Neuronal stem cell (in vitro differentiated cells): ENCODE data around the gene CCDC106.

Experiments
- DNase-seq: peaks from one replicate; pipeline ENCODE4 v3.0.0-alpha.2; 2013; ENCODE audit warnings: low spot score
- H2AFZ ChIP-seq: one replicate; pipeline ENCODE4 v1.6.1; 2013; ENCODE audit warnings: mild to moderate bottlenecking, low read length, inconsistent platforms
- H2AK5ac ChIP-seq: 2 replicates; pipeline ENCODE4 v1.6.1; 2013; ENCODE audit warnings: low read depth, mild to moderate bottlenecking, inconsistent platforms, low read length, moderate library complexity, mixed read lengths
- H2BK120ac ChIP-seq: 2 replicates; pipeline ENCODE4 v1.6.1; 2013; ENCODE audit warnings: low read depth, mild to moderate bottlenecking, inconsistent platforms, low read length, moderate library complexity, mixed read lengths
- H2BK12ac ChIP-seq: one replicate; pipeline ENCODE4 v1.6.1; 2013; ENCODE audit warnings: low read length, inconsistent platforms
- H2BK15ac ChIP-seq: 2 replicates; pipeline ENCODE4 v1.6.1; 2013; ENCODE audit warnings: mild to moderate bottlenecking, low read length, inconsistent platforms, mixed read lengths
- H2BK5ac ChIP-seq: one replicate; pipeline ENCODE4 v1.6.1; 2013; ENCODE audit warnings: inconsistent platforms, mild to moderate bottlenecking, low read length, moderate library complexity
- H3K14ac ChIP-seq: one replicate; pipeline ENCODE4 v1.6.1; 2013; ENCODE audit warnings: low read length, inconsistent platforms
- H3K18ac ChIP-seq: 2 replicates; pipeline ENCODE4 v1.6.1; 2013; ENCODE audit warnings: low read length, inconsistent platforms
- H3K23ac ChIP-seq: 2 replicates; pipeline ENCODE4 v1.6.1; 2013; ENCODE audit warnings: low read depth, mild to moderate bottlenecking, mixed read lengths, low read length, inconsistent platforms; ENCODE audit not compliant: poor library complexity
- H3K27ac ChIP-seq: replicated peaks from 3 replicates; pipeline ENCODE4 v1.5.1; 2013; ENCODE audit warnings: low read length, inconsistent platforms
- H3K27me3 ChIP-seq, 3 experiments: 2 replicates each; pipeline ENCODE4 v1.6.1; 2013; ENCODE audit warnings: low read length in 3 of 3, mild to moderate bottlenecking in 2 of 3, inconsistent platforms in 1 of 3, low read depth in 1 of 3, mixed read lengths in 1 of 3, moderate library complexity in 1 of 3; ENCODE audit not compliant: control insufficient read depth in 3 of 3, insufficient read depth in 3 of 3
- H3K36me3 ChIP-seq, 2 donors: replicated peaks in 1 of 2; 2 replicates each; pipeline ENCODE4 v1.6.1; 2013; ENCODE audit warnings: low read length in 2 of 2; ENCODE audit not compliant: control insufficient read depth in 2 of 2, insufficient read depth in 2 of 2
- H3K4ac ChIP-seq: 2 replicates; pipeline ENCODE4 v1.6.1; 2013; ENCODE audit warnings: inconsistent platforms, mild to moderate bottlenecking, low read length, moderate library complexity
- H3K4me1 ChIP-seq, 2 donors: 1 replicate in 1 of 2; 2 replicates in 1 of 2; pipeline ENCODE4 v1.6.1; 2013; ENCODE audit warnings: low read length in 2 of 2, low read depth in 1 of 2; ENCODE audit not compliant: control insufficient read depth in 2 of 2, insufficient read depth in 1 of 2
- H3K4me2 ChIP-seq: one replicate; pipeline ENCODE4 v1.6.1; 2013; ENCODE audit warnings: mild to moderate bottlenecking, low read length, inconsistent platforms; ENCODE audit not compliant: insufficient read depth, poor library complexity, severe bottlenecking
- H3K4me3 ChIP-seq, 2 donors: 2 replicates each; pipeline ENCODE4 v1.5.1; 2013; ENCODE audit warnings: low read length in 2 of 2, mild to moderate bottlenecking in 2 of 2, inconsistent platforms in 1 of 2, moderate library complexity in 1 of 2
- H3K79me1 ChIP-seq: one replicate; pipeline ENCODE4 v1.6.1; 2013; ENCODE audit warnings: low read depth, mild to moderate bottlenecking, inconsistent platforms, low read length, moderate library complexity
- H3K9ac ChIP-seq: one replicate; pipeline ENCODE4 v1.6.1; 2013; ENCODE audit warnings: mild to moderate bottlenecking, low read depth, low read length, inconsistent platforms; ENCODE audit not compliant: poor library complexity
- H3K9me3 ChIP-seq, 2 donors: replicated peaks in 1 of 2; 2 replicates each; pipeline versions ENCODE3 to v1.6.1; 2013; ENCODE audit warnings: low read length in 2 of 2, mild to moderate bottlenecking in 2 of 2, inconsistent platforms in 1 of 2, low read depth in 1 of 2, mixed read lengths in 1 of 2, moderate library complexity in 1 of 2; ENCODE audit not compliant: control insufficient read depth in 2 of 2, insufficient read depth in 1 of 2
- H4K8ac ChIP-seq: one replicate; pipeline ENCODE4 v1.6.1; 2013; ENCODE audit warnings: low read depth, mild to moderate bottlenecking, inconsistent platforms, low read length, moderate library complexity
- H4K91ac ChIP-seq: one replicate; pipeline ENCODE4 v1.6.1; 2013; ENCODE audit warnings: low read length, low read depth, mild to moderate bottlenecking, inconsistent platforms; ENCODE audit not compliant: poor library complexity
- WGBS, 2 donors: extraction: QIAGEN DNeasy Blood & Tissue Kit; methylation state at CpG; one replicate each; pipeline ENCODE4 v1.1.7; 2013; ENCODE audit warnings: missing lambda C conversion rate in 2 of 2, mixed read lengths in 1 of 2; ENCODE audit not compliant: insufficient read length in 2 of 2, insufficient replicate concordance in 1 of 2; ENCODE audit errors: extremely low coverage in 2 of 2; 5-methylcytosine and 5-hydroxymethylcytosine counted together

The CCDC106 gene

DNA sequence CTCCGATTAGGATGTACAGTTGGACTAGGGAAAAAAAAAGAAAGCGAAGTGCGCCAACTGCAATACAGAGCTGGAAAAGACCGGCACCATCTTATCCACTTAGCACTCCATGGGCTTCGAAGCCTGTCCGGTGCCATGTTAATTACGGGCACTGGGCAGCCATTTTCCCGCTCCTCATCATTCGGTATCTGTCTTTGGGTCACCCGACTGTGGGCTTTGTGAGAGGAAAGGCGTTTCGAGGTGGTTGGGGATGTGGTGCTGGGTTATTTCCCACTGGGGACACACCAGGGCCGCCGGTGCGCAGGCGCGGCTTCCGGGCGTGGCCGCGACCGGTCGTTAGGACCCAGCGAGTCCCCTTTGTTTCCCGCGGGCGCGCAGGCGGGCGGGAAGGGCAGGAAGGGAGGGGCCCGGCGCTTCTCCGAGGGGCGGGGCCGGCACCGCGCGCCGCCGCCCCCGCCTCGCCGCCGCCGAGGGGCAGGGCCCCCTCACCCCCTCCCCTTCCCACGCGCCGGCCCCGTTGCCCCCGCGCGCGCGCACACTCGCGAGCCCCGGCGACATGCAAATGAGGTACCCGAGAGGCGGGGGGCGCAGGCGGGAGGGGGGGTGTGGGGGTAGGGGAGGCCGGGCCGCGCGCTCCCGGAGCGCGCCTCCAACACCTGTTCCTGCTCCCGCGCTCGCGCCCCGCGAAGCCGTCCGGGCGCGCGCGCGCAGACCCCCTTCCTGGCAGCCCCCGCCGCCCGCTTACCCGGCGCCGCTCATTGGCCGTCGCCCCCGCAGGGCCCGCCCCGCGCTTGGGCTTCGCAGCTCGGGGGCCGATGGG lies 48.0 kb upstream of the CCDC106 start, which contains the start of gene ZNF524:
Gene ZNF524 (plus strand): TSS at position 447 of the 820 bp plus-strand sequence. CDS start 1,825 bp downstream, outside the sequence.
- peaks cover 17 to 25% of the 10 kb centered on the region in 2 donors for H3K36me3 ChIP-seq
- no peaks in the 10 kb centered on the region for H3K27me3 ChIP-seq
- peak within 1 kb of the TSS; percentile 100 for H3K18ac ChIP-seq
- H3K14ac ChIP-seq: peak within 1 kb of the TSS; percentile 86
- peak within 1 kb of the TSS; percentile 99 for H4K8ac ChIP-seq
- H3K4ac ChIP-seq: peak within 1 kb of the TSS; percentile 90
- peak within 1 kb of the TSS; percentile 100 for H4K91ac ChIP-seq
- H2BK15ac ChIP-seq: peak within 1 kb of the TSS; percentile 54
- peak within 1 kb of the TSS; percentile 90 for H2AFZ ChIP-seq
- peak within 1 kb of the TSS; percentile 100 for H3K27ac ChIP-seq
- DNase-seq: peak; percentile 94
- peak within 1 kb of the TSS; percentile 70 for H3K23ac ChIP-seq
- peak within 1 kb of the TSS; percentile 35 for H2BK120ac ChIP-seq
- peak within 1 kb of the TSS; percentile 78 to 88 for H3K4me3 ChIP-seq
- WGBS, 2 donors: no CpG with 5 or more reads among the region's 97 CpGs
- peaks cover 8 to 9% of the 10 kb centered on the region in 2 donors for H3K4me1 ChIP-seq
- peak within 1 kb of the TSS; percentile 96 for H3K9ac ChIP-seq
- peaks cover 4% of the 10 kb centered on the region for H3K79me1 ChIP-seq
- H3K4me2 ChIP-seq: peak within 1 kb of the TSS; percentile 83
- no peak within 1 kb of the TSS for H2BK12ac ChIP-seq
- peak within 1 kb of the TSS; percentile 85 for H2AK5ac ChIP-seq
- H3K9me3 ChIP-seq: peaks cover 4 to 7% of the 10 kb centered on the region in 2 donors
- peak within 1 kb of the TSS; percentile 85 for H2BK5ac ChIP-seq

DNA sequence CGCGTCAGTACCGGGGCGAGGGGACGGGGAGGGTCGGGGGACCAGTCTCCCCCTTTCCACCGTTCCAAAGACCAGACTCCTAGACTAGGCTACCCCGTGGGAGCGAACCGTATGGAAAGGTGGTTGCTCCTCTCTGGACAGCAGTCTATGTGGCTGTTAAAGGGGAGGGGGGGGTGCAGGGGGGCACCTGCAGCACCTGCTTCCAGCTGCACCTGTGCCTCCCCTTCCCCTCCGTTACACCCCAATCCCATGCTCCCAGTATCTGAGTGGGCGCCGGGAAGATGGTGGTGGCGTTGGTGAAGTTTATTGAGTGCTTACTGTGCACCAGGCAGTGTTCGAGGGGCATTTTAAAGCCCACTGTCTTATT lies 47.4 kb upstream of the CCDC106 start:
- Histone ChIP-seq H2BK5ac (no peak overlapping the region), H3K4ac (peak overlapping the region; percentile 55), H2AFZ (peak overlapping the region; percentile 75), H3K18ac (peak overlapping the region; percentile 96), H2BK12ac (no peak overlapping the region), H3K14ac (peak overlapping the region; percentile 78), H3K27me3 (no peaks in the 10 kb centered on the region), H2BK120ac (peak overlapping the region; percentile 35), H2BK15ac (peak overlapping the region; percentile 34), H3K4me1 (peaks cover 8 to 9% of the 10 kb centered on the region in 2 donors), H3K23ac (peak overlapping the region; percentile 70), H3K79me1 (peaks cover 4% of the 10 kb centered on the region), H3K36me3 (peaks cover 11 to 19% of the 10 kb centered on the region in 2 donors), H3K4me2 (peak overlapping the region; percentile 83), H4K91ac (peak overlapping the region; percentile 89), H3K9me3 (peaks cover 4 to 7% of the 10 kb centered on the region in 2 donors), H4K8ac (no peak overlapping the region), H3K27ac (peak overlapping the region; percentile 83), H3K4me3 (peak overlapping the region; percentile 78 to 80), H2AK5ac (peak overlapping the region; percentile 85), H3K9ac (peak overlapping the region; percentile 92)
- WGBS, 2 donors: no CpG with 5 or more reads among the region's 15 CpGs
- no peak for DNase-seq

GRCh38 chr19:55601084-55601483 lies 46.9 kb upstream of the CCDC106 start:
- Histone ChIP-seq H2AFZ (no peak overlapping the region), H3K9me3 (peaks cover 3 to 7% of the 10 kb centered on the region in 2 donors), H2BK15ac (no peak overlapping the region), H4K91ac (no peak overlapping the region), H3K18ac (no peak overlapping the region), H3K79me1 (peaks cover 4% of the 10 kb centered on the region), H3K14ac (no peak overlapping the region), H3K27me3 (no peaks in the 10 kb centered on the region), H3K9ac (no peak overlapping the region), H3K23ac (no peak overlapping the region), H2BK120ac (no peak overlapping the region), H3K36me3 (peaks cover 7 to 15% of the 10 kb centered on the region in 2 donors), H3K4ac (no peak overlapping the region), H2BK12ac (no peak overlapping the region), H3K4me3 (peak overlapping the region in 1 of 2 donors; percentile 78), H3K27ac (peak overlapping the region; percentile 83), H4K8ac (no peak overlapping the region), H3K4me1 (peaks cover 8 to 9% of the 10 kb centered on the region in 2 donors), H2AK5ac (no peak overlapping the region), H2BK5ac (no peak overlapping the region), H3K4me2 (peak overlapping the region; percentile 83)
- no peak for DNase-seq
- no CpG with 5 or more reads among the region's 4 CpGs for WGBS, 2 donors
